ENCODE results near the gene BCR. TPM values are rescaled to one million over a fixed set of nuclear protein-coding genes. Genes with fewer than 3 reads are reported as not detected.

BCR gene
- total RNA-seq, 6 donors from 2014 or later: 47.1 to 105 (median 68.6) TPM

GRCh38 chr22:23178512-23179254 is 1.6 kb upstream of the BCR start:
- peak; percentile 71 to 92 for DNase-seq
- Histone ChIP-seq H3K27me3 (no peaks in the 10 kb centered on the region), H3K27ac (peak overlapping the region in 3 of 4 donors; percentile 4 to 89 (median 82)), H3K4me3 (no peak overlapping the region), H3K36me3 (peaks cover 0 to 7% (median 0%) of the 10 kb centered on the region in 4 donors), H3K4me1 (peaks cover 37 to 54% (median 48%) of the 10 kb centered on the region in 4 donors), H3K9me3 (peaks cover 0 to 7% (median 3%) of the 10 kb centered on the region in 4 donors)
- no peak for TF ChIP-seq POLR2A (IDR thresholded peaks at IDR 0.05)
- no peak for TF ChIP-seq EP300 (IDR thresholded peaks at IDR 0.05)
- no peak for TF ChIP-seq POLR2AphosphoS5 (IDR thresholded peaks at IDR 0.05)
- TF ChIP-seq CTCF (IDR thresholded peaks at IDR 0.05): peak; percentile 90 to 96 (median 94)
- 34 to 36% methylated on average over 9 of the region's 9 CpGs for WGBS, 2 donors
- ATAC-seq (ENCODE audit: low FRiP score in 2 of 2): peak; percentile 78 to 79

- TF ChIP-seq EP300 (IDR thresholded peaks at IDR 0.05): no peak
- no peak for TF ChIP-seq POLR2A (IDR thresholded peaks at IDR 0.05)
- TF ChIP-seq POLR2AphosphoS5 (IDR thresholded peaks at IDR 0.05): no peak
- no peak for TF ChIP-seq CTCF (IDR thresholded peaks at IDR 0.05)
- peaks cover 0 to 7% (median 0%) of the 10 kb centered on the region in 4 donors for H3K36me3 ChIP-seq
- WGBS, 2 donors: 24 to 32% methylated on average over 15 to 19 of the region's 25 CpGs
- peaks cover 0 to 7% (median 3%) of the 10 kb centered on the region in 4 donors for H3K9me3 ChIP-seq
- ATAC-seq (ENCODE audit: low FRiP score in 2 of 2): peak; percentile 23 to 31
- H3K4me1 ChIP-seq: peaks cover 44 to 57% (median 53%) of the 10 kb centered on the region in 4 donors
- DNase-seq: peak; percentile 44 to 68
- H3K27me3 ChIP-seq: no peaks in the 10 kb centered on the region
- peak overlapping the region; percentile 23 to 92 (median 77) for H3K4me3 ChIP-seq
- peak overlapping the region; percentile 68 to 89 (median 78) for H3K27ac ChIP-seq
Observed at GRCh38 chr22:23179381-23180299, 669 bp upstream of the BCR start.

- peaks cover 51 to 71% (median 59%) of the 10 kb centered on the region in 4 donors for H3K4me1 ChIP-seq
- peak overlapping the region; percentile 57 to 89 (median 78) for H3K27ac ChIP-seq
- no peak for TF ChIP-seq POLR2AphosphoS5 (IDR thresholded peaks at IDR 0.05)
- TF ChIP-seq CTCF (IDR thresholded peaks at IDR 0.05): peak in 1 of 6 experiments; percentile 6
- ATAC-seq (ENCODE audit: low FRiP score in 2 of 2) (no peak), DNase-seq (peak; percentile 26 to 88)
- H3K4me3 ChIP-seq: peak overlapping the region; percentile 75 to 92 (median 77)
- H3K9me3 ChIP-seq: peaks cover 0 to 6% (median 3%) of the 10 kb centered on the region in 4 donors
- no peaks in the 10 kb centered on the region for H3K27me3 ChIP-seq
- H3K36me3 ChIP-seq: peaks cover 0 to 7% (median 0%) of the 10 kb centered on the region in 4 donors
- WGBS, 2 donors: 19 to 22% methylated on average over 17 to 45 of the region's 112 CpGs
Observed at GRCh38 chr22:23180893-23181720, 798 bp downstream of the BCR start.

- no peak for TF ChIP-seq EP300 (IDR thresholded peaks at IDR 0.05)
- no peak for TF ChIP-seq POLR2AphosphoS5 (IDR thresholded peaks at IDR 0.05)
- no peak for TF ChIP-seq CTCF (IDR thresholded peaks at IDR 0.05)
- WGBS, 2 donors: 25 to 27% methylated on average over 6 to 25 of the region's 43 CpGs
- no peaks in the 10 kb centered on the region for H3K9me3 ChIP-seq
- no peak for DNase-seq
- H3K27me3 ChIP-seq: no peaks in the 10 kb centered on the region
- peaks cover 51 to 77% (median 59%) of the 10 kb centered on the region in 4 donors for H3K4me1 ChIP-seq
- peaks cover 0 to 7% (median 0%) of the 10 kb centered on the region in 4 donors for H3K36me3 ChIP-seq
- peak overlapping the region; percentile 75 to 92 (median 77) for H3K4me3 ChIP-seq
- peak overlapping the region; percentile 57 to 89 (median 78) for H3K27ac ChIP-seq
- no peak for ATAC-seq (ENCODE audit: low FRiP score in 2 of 2)
Observed at GRCh38 chr22:23181721-23182308, 1.5 kb downstream of the BCR start.

Measured in upper lobe of left lung (tissue), 6 donors.